Hepatic stellate cell (primary cell): ENCODE measurements around the gene NR4A3.
"Not testable (repeated sequence)": the region's sequence is repeated elsewhere in the genome, so short reads cannot be mapped to it uniquely, and the experiment has no call there.

Experiments used
- DNase-seq: peaks from one replicate; pipeline ENCODE4 v3.0.0; 2011; ENCODE audit warnings: low spot score

The NR4A3 gene

DNA sequence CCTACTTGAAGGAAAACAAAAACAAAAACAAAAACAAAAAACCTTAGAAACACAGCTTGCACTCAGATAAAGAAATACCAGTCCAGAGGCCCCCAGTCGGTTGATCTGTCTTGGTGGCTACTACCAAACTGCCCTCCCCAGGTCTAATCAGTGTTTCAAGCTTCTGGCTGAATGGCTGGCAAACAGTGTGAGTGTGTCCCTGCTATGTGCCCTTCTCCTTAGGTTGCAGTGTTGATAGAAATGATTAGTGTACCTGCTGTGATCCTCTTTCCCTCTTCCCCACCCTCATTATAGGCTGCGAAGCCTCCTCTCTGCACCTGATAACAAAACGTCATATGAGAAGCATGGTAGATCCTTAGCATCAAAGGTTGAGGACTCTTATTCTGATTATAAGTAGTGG is 12.8 kb downstream of the NR4A3 start:
- DNase-seq = no peak

DNA sequence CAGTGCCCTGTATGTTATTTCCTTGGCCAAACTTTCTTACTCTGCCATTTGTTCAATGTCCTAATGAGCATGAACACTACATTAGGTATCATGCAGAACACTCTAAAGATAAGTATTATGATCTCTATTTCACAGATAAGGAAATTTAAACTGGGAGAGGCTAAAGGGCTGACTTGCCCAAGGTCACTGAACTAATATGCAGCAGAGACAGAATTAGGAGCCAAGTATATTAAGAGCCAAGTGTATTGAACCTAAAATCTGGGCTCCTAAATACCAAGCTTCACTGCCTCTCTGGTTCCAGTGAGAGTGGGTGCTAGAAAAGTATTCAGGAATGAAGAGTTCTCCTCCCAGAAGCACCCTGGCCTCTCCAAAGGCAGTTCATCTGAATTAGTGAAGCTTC is 13.5 kb downstream of the NR4A3 start:
- no peak for DNase-seq

DNA sequence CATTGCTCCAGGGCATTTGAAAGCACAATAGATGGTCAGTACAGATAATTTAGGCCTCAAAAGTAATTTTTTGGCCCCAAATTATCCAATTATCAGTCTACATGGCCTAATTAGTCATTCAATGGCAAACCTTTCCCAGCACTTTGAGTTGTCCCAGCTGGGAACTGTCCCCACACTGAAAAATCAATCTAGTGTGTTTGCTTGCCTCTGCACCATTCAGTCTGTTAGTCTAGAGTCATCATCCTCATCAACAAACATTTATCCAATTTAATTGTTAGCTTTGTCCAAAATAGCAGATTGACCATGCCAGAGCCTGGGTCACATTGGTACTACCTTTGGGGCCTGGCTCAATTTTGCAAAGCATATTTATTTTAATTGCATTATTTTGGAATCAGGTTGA is 13.9 kb downstream of the NR4A3 start:
- no peak for DNase-seq

- DNase-seq = no peak
Observed at GRCh38 chr9:99840072-99840471, 18.4 kb downstream of the NR4A3 start.

GRCh38 chr9:99845063-99845462 is 23.4 kb downstream of the NR4A3 start:
- no peak for DNase-seq

DNA sequence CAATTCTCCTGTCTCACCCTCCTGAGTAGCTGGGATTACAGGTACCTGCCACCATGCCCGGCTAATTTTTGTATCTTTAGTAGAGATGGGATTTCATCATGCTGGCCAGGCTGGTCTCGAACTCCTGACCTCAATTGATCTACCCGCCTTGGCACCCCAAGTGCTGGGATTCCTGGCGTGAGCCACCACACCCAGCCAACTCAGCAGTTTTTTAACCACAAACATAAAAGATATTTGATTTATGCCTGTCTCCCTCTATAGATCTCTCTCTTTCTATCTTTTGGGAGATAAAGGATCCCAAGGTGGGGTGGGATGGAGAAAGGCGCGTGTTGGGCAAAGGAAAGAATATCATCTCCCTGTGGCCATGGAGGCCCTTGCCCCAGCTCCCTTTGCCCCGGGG is 26.8 kb downstream of the NR4A3 start:
- DNase-seq = no peak

- no peak for DNase-seq
Observed at GRCh38 chr9:99850736-99851499, 29.2 kb downstream of the NR4A3 start.

DNA sequence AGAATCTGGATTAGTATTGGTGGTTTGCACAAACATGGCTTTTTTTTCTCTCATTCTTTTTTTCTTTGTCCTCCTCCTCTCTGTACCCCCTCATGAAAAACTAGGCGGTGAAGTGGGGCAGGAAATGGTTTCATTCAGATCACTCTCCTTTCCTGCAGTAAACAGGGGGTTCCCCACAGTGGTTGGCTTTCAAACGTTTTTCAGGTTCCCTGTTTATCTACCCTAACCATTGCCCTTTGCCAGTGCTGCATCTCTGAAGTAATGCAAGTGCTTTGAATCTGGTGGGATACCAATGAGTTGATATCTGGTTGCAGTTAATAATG is 29.8 kb downstream of the NR4A3 start:
- DNase-seq = no peak

DNA sequence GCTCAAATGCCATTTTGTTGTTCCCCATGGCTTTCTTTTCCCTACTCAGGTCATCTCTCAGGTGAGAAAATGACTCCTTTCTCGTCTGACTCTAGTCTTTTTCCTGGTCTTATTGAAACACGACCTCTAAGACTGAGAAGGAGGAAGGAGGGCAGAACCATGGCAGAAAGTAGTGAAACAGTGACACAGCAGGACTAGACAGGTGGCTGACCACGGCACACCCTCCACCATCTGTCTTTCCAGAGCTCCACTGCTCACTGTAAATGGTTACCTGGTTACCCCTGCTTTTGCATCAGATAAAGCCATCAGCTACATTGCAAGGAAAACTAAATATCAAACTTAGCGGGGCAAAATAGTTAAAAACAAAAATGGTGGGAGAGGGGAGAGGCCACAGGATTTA is 30.9 kb downstream of the NR4A3 start:
- DNase-seq = no peak

GRCh38 chr9:99855467-99856176 is 33.9 kb downstream of the NR4A3 start:
- DNase-seq = no peak

DNA sequence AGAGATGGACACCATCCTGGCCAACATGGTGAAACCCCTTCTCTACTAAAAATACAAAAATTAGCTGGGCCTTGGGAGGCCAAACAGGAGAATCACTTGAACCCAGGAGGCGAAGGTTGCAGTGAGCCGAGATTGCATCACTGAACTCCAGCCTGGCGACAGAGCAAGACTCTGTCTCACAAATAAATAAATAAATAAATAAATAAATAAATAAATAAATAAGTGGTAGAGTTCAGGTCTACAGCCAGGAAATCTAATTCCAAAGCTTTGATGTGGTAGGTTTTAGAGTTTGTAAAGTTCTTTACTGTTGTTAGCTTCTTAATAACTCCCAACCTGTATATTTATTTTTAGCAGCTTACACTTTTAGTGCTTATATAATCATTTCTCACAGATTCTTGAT is 35.9 kb downstream of the NR4A3 start:
- DNase-seq = not testable (repeated sequence)

GRCh38 chr9:99858087-99858486 is 36.4 kb downstream of the NR4A3 start:
- DNase-seq = no peak

- DNase-seq = no peak
Observed at GRCh38 chr9:99859243-99859980, 37.7 kb downstream of the NR4A3 start.

DNA sequence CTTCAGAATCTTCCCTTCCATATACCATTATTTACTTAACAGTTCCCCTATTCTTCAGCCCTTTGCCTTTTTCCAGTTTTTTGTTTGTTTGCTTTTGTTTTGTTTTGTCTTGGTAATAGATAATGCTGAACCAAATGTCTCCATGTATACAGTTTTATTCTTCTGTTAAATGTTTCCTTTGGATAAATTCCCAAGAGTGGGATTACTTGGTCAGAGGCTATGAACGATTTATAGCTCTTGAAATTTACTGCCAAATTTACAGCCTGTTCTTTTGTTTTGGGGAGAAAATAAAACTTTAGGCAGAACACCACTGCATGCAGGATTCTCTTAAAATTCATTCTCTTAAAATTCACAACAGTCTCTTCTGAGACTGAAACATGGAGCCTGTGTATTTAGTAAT is 38.6 kb downstream of the NR4A3 start:
- no peak for DNase-seq

GRCh38 chr9:99863955-99864354 is 42.3 kb downstream of the NR4A3 start:
- DNase-seq = no peak

DNA sequence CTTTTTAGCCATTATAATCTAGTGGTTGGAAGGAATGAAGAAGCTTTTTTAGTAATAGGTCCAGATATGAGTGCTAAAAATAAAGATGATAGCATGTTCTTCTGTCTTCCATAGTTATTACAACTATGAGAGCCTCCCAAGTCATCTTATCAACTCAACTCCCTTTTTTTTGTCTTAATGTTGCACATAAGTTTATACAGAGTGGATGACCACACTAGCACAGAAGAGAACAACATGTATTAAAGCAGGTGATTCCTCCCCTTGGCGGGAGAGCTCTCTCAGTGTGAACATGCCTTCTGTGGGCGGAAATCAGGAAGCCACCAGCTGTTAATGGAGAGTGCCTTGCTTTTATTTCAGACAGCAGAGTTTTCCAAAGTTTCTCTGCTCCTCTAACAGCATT is 44.7 kb downstream of the NR4A3 start:
- no peak for DNase-seq

- no peak for DNase-seq
Observed at GRCh38 chr9:99867536-99867935, 45.9 kb downstream of the NR4A3 start.

- DNase-seq = no peak
Observed at GRCh38 chr9:99867968-99868367, 46.3 kb downstream of the NR4A3 start.

- no peak for DNase-seq
Observed at GRCh38 chr9:99868845-99869244, 47.2 kb downstream of the NR4A3 start.

DNA sequence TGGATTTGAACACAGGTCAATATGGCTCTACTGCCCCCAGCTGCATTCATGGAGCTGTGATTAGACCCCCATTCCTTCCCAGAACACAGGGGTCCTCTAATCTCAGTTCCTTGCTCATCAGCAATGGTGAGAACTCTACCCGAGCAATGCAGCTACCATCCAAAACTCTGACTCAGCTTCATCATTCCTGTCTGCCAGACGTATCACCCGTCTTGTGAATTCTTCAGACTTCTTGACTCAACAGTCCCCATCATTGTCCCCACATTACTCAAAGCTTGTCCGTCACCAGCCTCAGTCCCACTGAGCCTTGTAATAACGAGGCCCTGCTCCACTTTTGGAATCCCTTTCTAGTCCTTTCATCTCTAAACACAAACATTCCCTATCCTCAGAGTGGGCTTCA is 48.4 kb downstream of the NR4A3 start:
- DNase-seq = no peak

- no peak for DNase-seq
Observed at GRCh38 chr9:99873531-99873930, 51.8 kb downstream of the NR4A3 start.

DNA sequence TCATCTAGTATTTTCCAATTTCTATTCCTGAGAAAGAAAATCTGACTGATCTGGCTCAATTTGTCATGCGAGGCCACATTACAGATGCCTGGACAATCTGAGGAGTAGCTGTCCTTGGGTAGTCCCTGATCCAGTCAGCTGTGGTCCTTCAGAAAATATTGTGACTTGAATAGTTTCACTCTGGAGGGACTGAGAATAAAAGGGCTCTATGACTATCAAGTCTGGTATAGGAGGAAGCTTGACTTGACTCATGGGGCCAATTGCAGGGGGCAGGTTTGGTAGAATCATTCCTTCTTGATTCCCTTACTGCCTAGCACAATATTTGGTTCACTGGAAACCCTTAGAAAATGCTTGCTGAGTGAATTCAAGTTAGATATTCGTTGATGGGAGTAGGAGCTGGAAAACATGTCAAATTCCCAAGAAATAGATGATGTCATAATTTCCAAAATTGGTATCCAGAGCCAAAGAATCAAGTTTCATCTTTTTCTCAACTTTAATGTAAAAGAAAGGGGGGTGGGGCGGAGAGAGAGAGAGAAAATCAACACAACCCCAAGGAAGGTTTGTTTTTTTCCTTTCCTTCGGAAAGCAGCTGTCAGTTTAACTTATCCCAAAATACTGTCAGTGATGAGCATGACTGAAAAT is 52.4 kb downstream of the NR4A3 start:
- no peak for DNase-seq

DNA sequence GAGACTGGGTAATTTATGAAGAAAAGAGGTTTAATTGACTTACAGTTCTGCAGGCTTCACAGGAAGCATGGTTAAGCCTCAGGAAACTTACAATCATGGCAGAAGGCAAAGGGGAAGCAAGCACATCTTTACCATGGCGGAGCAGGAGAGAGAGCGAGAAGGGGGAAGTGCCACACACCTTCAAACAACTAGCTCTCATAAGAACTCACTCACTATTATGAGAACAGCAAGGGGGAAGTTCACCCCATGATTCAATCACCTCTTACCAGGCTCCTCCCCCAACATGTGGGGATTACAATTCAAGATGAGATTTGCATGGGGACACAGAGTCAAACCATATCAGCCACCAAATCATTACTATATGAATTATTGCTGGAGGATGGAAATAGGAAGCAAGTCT is 54.5 kb downstream of the NR4A3 start:
- DNase-seq = no peak
